ENCODE measurements around the gene AK8. TPM values are rescaled to one million over a fixed set of nuclear protein-coding genes. Genes with fewer than 3 reads are reported as not detected.
"Not testable (repeated sequence)": the region's sequence is repeated elsewhere in the genome, so short reads cannot be mapped to it uniquely, and the experiment has no call there.

AK8 gene
- total RNA-seq, 1 donor from 2014 or later: 0.46 TPM

DNA sequence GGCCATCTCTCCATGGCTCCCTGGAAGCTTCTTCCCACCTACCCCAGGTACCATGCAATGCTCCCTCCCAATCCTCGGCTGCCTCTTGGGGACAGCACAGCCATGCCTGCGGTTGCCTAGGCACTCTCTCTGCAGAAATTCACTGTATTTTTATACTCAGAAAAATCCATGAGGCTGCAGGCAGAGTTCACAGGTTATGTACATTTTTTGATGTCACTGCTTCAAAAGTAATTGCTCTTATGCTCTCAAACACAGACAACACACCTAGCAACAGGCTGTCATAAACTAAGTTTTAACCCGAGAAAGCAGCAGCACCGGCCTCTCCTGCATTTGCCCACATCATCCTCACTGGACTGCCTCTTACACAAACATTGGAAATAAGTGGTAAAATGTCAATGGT is 102.4 kb downstream of the AK8 start:
- TF ChIP-seq, protein P1, sequence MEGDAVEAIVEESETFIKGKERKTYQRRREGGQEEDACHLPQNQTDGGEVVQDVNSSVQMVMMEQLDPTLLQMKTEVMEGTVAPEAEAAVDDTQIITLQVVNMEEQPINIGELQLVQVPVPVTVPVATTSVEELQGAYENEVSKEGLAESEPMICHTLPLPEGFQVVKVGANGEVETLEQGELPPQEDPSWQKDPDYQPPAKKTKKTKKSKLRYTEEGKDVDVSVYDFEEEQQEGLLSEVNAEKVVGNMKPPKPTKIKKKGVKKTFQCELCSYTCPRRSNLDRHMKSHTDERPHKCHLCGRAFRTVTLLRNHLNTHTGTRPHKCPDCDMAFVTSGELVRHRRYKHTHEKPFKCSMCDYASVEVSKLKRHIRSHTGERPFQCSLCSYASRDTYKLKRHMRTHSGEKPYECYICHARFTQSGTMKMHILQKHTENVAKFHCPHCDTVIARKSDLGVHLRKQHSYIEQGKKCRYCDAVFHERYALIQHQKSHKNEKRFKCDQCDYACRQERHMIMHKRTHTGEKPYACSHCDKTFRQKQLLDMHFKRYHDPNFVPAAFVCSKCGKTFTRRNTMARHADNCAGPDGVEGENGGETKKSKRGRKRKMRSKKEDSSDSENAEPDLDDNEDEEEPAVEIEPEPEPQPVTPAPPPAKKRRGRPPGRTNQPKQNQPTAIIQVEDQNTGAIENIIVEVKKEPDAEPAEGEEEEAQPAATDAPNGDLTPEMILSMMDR (conservative IDR thresholded peaks at IDR 0.05; ENCODE audit: low read depth, low read length): no peak
- H3K4me3 ChIP-seq (ENCODE audit: low read depth, low read length): no peak overlapping the region
- DNase-seq (ENCODE audit: low read depth): no peak

DNA sequence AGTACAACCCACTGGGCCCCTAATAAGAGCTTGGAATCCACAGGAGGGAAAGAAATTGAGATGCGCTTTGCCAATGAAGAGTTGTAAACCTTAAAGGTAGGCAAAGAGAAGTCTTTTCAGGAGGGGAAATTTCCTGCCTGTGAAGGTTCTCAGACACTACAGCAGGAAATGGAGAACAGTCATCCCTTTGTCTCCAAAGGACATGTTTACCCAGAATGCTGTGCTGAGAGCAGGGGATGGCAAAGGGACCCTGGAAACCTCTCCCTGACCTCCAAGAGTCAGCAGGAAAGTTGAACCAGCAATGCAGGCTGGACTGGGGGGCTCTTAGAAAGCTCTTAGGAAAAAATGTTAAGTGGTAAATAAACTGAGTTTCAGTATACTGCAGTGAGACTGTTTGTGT is 103.2 kb downstream of the AK8 start:
- TF ChIP-seq, protein P1 (conservative IDR thresholded peaks at IDR 0.05; ENCODE audit: low read depth, low read length): no peak
- no peak for DNase-seq (ENCODE audit: low read depth)
- no peak overlapping the region for H3K4me3 ChIP-seq (ENCODE audit: low read depth, low read length)

DNA sequence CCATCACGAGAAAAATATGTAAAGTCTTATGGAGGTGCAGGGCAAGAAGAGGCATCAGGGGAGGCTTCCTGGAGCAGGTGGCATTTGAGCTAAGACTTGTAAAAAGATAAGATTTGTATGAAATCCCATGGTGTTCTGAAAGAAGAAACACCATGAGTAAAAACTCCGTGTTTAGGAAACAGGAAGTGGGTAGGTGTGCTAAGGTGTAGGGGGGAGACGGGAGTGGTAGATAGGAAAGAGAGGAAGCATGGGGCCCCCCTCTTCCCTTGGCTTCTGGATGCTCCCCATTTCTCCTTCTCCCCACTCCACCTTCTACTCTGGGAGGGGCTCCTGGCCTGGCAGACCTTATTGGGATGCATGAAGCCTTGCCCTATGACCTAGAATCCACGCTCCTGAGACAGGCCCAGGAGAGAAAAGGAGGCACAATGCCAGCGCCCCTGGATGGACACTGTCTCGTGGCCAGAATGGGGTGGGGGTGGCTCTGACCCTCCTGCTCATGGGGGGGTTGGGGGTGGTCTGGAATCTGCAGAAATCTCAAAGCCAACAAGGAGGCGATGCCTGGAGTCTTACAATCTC is 104.2 kb downstream of the AK8 start:
- TF ChIP-seq, protein P1 (conservative IDR thresholded peaks at IDR 0.05; ENCODE audit: low read depth, low read length): no peak
- DNase-seq (ENCODE audit: low read depth): no peak
- H3K4me3 ChIP-seq (ENCODE audit: low read depth, low read length): no peak overlapping the region

DNA sequence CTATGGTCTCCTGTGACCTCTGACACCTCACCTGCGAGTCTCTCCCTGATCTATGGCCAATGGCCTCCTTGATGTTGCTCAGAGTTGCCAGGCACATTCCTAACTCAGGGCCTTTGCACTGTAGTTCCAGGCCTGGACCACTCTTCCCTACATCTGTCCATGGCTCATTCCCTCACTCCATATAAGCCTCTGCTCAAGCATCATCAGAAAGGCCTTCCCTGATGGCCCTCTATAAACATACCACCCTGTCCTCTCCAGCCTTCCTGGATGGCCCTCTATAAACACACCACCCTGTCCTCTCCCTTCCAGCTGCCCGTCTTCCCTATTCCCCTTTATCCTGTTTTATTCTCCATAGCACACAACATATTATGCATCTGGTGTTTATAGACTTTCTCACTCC is 105.0 kb downstream of the AK8 start:
- TF ChIP-seq, protein P1 (conservative IDR thresholded peaks at IDR 0.05; ENCODE audit: low read depth, low read length): no peak
- no peak overlapping the region for H3K4me3 ChIP-seq (ENCODE audit: low read depth, low read length)

DNA sequence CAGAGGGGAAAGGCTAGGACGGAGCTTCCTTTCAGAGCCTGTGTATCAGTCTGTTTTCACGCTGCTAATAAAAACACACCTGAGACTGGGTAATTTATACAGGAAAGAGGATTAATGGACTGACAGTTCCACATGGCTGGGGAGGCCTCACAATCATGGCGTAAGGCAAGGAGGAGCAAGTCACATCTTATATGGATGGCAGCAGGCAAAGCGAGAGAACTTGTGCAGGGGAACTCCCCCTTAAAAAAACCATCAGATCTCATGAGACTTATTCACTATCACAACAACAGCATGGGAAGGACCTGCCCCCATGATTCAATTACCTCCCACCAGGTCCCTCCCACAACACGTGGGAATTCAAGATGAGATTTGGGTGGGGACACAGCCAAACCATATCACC is 106.3 kb downstream of the AK8 start:
- H3K4me3 ChIP-seq (ENCODE audit: low read depth, low read length); DNase-seq (ENCODE audit: low read depth): not testable (repeated sequence)

More for the DNA sequence above, 105.0 kb downstream of the AK8 start:
- DNase-seq (ENCODE audit: low read depth): no peak

DNA sequence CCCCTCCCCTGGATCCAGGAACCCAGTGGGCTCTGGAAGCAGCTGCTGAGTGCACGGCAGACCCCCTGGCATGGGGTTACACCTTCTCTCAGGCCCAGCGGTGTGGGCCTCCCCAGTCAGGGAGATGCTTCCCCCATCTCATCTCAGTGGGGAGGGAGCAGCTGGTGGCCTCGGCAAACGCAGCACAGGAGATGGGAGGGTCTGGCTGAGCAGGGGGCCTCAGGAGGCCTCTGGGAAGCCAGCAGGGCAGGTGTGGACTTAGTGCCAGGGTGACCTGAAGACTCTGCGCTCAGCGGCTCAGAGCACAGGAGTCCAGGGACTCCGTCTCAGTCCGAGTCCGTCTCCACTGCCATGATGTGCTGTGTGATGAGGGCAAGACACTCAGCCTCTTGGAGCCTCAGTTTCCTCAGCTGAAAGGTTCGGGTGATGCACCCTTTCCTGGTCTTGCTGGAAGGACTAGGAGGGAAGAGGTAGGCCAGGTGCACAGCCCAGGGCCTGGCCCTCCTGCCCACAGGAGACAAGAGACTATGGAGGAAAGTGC is 107.2 kb downstream of the AK8 start:
- DNase-seq (ENCODE audit: low read depth): no peak
- TF ChIP-seq, protein P1 (conservative IDR thresholded peaks at IDR 0.05; ENCODE audit: low read depth, low read length): no peak
- H3K4me3 ChIP-seq (ENCODE audit: low read depth, low read length): peak overlapping the region; percentile 93

DNA sequence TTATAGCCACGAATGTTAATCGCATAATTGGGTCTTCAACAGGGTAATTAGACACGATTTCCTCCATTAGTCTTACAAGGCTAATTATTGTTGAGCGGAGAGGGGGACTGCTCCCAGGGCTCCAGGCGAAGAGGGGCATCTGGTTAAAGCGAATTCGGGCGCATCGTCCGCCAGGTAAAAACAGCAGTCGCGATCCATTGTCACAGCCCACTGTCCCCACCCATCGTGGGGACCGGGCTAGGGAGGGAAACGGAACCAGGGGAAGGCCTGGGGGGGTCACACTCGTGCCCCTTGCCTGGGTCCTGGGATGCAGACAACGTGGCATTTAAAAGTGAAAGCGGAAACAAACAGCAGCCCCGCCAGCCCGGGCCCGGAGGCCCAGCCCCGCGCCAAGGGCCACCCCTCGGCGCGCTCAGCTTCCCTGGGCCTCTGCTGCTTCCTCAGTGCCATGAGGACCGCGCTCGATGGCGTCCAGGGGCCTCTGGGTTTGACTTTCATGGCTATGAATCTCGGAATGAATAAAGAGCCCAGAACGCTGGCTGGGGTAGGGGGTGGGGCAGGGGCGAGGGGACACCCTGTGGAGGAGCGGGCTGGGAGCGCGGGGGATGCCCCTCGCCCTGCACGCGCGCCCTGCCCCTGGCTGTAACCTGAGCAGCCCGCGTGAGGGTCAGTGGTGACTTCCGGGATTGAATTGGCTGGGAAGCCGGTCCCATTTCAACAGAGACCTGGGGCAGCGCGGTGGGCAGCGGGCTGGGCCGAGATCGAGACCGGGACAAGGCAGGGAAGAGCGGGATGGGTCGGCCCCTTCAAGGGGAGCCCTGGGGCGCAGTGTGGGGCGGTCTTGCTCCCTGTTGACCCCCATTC is 107.9 kb downstream of the AK8 start:
- TF ChIP-seq, protein P1 (conservative IDR thresholded peaks at IDR 0.05; ENCODE audit: low read depth, low read length): no peak
- peak overlapping the region; percentile 93 for H3K4me3 ChIP-seq (ENCODE audit: low read depth, low read length)
- no peak for DNase-seq (ENCODE audit: low read depth)
